Measurements from ENCODE around the gene HIP1. TPM values are rescaled to one million over a fixed set of nuclear protein-coding genes. Genes with fewer than 3 reads are reported as not detected.
"Not testable (repeated sequence)": the region's sequence is repeated elsewhere in the genome, so short reads cannot be mapped to it uniquely, and the experiment has no call there.

HIP1 gene
- polyA plus RNA-seq, 10 donors, result 19.1 to 25.9 (median 23.8) TPM

DNA sequence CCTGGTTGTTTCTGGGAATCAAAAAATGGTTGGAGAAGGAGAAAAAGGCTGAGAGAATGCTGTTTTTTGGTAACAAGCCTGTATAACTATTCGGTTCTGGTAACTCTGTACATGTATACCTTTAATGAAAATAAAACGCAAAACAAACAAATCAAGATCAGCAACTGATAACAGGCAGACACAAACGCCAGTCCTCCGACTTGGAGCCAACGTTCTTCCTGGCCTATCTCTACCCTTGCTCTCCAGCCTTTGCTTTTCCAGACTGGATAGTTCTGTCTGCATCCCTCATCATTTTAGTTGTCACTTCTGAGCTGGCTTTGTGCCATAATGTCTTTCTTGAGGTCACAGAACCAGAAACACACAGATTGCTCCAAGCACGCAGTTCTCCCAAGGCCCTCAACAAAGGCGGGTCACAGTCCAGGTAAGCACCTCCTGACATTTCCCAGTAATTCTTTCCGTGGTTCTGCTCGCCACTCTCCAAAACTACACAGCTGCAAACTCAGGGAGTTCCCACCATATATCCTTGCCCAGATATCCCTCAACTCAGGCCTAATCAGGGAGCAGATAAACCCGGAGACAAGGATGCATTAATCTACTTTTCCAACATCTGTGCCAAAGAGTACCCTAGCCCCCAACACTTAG, 20.2 kb downstream of the HIP1 start:
- no peak for DNase-seq

DNA sequence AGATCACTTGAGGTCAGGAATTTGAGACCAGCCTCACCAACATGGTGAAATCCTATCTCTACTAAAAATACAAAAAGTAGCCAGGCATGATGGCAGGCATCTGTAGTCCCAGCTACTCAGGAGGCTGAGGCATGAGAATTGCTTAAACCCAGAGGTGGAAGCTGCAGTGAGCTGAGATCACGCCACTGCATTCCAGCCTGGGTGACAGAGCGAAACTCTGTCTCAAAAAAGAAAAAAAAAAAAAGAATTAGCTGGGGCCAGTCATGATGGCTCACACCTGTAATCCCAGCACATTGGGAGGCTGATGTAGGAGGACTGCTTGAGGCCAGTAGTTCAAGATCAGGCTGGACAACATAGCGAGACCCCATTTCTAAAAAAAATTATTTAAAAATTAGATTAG, 21.0 kb downstream of the HIP1 start:
- not testable (repeated sequence) for DNase-seq

DNA sequence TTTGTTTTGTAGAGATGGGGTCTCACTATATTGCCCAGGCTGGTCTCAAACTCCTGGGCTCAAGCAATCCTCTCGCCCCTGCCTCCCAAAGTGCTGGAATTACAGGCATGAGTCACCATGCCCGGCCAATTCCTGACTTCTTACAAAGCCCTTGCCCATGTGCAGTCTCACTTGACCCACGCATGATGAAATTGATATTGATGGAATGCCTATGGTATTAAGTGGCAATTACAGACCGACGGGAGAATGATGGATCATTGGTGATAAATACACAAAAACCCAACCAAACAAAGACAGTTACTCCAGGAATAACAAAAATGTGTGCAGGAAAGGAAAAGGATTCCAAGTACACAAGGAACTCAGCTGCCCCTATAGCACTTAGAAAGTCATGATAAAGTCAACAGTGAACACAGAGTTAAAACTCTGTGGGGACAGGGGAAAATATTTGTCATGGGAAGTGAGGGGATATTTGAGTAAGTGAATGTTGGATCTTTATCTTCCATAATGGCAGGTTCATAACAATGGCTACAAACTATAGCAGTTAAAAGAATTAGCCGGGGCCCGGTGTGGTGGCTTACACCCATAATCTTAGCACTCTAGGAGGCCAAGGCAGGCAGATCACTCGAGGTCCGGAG, 21.6 kb downstream of the HIP1 start:
- DNase-seq, result peak in 1 of 3 donors; percentile 62

DNA sequence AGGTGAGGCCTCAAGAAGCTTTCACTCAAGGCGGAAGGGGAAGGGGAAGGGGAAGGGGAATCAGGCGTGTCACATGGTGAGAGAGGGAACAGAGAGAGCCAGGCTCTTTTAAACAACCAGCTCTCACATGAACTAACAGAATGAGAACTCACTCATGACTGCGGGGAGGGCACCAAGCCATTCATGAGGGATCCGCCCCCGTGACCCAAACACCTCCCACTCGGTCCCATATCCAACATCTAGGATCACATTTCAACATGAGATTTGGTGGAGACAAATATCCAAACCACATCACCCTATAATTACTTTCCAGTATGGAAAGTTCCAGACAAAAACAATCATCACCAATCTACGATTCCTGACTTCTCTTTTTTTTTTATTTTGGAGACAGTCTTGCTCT, 22.9 kb downstream of the HIP1 start:
- DNase-seq, result no peak

DNA sequence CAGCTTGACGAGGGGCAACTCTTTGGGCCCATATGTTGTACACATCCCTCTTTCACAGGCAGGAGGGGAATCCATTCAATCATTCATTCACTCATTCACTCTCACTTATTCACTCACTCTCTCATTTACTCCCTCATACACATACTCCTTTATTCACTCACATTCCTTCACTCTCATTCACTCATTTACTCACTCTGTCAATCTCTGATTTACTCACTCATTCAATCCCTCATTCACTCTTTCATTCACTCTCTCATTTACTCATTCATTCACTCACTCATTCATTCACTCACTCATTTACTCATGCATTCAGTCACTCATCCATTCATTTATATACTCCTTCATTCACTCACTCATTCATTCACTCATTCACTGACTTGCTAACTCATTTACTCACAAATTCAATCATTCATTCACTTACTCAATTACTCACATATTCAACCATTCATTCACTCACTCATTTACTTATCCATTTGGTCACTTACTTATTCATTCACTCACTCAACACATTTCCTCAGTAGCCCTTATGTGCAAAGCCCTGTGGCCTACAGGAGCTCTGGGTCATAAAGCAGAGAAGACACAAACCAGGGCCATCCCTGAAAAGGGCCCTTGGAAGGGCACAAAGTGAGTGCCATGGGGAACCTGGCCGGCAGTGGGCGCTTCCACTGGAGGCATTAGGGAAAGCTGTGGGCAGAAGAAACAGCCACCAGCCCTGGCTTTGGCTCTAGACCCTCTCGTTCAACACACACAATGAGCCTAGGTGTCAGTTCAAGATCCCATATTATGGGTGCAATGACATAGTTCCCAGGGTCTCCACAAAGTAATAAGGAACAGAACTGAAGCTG, 26.0 kb downstream of the HIP1 start:
- DNase-seq, result no peak

DNA sequence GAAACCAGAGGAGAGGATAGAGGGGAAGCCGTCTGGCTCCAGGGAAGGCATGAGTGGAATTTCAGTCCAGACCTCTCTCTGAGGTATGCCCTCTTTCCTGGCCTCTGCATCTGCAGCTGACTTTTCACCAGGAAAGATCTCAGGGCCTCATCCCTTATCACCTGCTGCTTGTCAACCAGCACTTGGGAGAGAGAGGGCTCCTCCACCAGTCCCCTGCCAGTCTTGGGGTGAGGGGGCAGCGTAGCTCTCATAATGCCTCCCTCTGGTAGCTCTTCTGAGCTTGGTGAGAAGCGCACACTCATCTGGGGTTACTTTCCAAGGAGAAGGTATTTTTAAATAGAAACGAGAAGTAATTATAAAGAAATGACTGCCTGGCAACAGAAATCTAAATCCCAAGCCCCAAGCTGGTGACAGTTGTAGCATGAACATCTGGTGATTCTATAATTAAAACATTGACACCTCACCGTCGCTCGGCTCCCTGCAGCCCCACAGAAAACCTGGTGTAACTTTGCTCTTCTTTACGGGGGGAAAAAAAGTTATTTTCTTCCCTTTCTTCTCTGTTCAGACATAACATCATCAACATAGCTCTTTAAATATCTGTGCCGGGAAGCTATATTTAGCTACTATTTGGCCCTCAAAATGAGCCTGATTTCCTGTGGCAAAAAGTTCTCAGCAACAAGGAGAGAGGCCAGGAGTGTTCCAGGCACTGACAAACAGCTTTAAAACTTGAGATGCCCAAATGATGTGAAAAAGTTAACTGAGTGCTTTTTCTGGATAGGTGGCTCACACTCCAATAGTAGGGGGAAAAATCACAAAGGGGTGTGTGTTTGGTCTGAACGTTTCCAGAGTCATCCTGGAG, 26.9 kb downstream of the HIP1 start:
- peak in 2 of 3 donors; percentile 42 to 67 for DNase-seq

DNA sequence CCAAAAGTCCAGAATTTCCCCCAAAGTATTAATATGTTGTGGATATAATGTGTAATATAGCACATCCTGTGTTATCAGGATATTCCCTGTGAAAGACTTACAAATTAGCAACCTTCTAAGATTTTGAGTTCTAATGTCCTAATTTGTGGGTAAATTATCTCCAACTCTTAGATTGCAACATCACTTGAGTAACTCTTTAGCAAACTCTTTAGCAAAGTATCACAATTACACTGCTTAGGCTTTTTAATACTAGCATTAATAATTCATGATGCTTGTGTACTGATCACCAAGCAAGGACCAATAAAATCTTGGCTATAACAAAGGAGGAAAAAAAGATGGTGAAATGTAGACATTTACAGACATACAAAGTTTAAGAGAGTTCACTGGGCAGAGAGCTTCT, 27.7 kb downstream of the HIP1 start:
- no peak for DNase-seq

DNA sequence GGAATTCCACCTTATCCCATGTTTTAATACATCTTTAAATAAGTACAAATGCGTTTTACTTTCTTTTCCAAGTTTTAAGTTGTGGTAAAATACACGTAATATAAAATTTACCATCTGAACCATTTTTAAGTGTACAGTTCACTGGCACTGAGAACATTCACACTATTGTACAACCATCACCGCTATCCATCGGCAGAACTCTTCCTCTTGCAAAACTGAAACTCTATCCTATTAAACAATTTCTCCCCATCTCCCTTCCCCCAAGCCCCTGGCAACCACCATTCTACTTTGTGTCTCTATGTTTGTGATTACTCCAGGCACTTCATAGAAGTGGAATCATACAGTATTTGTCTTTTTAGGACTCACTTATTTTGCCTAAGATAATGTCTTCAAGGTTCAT, 33.8 kb downstream of the HIP1 start:
- no peak for DNase-seq

DNA sequence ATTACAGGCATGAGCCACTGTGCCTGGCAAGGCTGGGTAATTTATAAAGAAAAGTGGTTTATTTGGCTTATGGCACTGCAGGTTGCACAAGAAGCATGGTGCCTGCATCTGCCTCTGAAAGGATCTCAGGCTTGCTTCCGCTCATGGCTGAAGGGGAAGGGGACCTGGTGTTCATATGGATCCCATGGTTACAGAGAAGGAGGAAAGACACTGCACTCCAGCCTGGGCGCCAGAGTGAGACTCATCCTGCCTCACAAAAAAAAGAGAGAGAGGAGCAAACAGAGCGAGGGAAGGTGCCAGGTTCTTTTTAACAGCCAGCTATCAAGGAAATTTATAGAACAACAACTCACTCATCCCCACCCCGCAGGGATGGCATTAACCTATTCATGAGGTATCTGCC, 36.2 kb downstream of the HIP1 start:
- no peak for DNase-seq

DNA sequence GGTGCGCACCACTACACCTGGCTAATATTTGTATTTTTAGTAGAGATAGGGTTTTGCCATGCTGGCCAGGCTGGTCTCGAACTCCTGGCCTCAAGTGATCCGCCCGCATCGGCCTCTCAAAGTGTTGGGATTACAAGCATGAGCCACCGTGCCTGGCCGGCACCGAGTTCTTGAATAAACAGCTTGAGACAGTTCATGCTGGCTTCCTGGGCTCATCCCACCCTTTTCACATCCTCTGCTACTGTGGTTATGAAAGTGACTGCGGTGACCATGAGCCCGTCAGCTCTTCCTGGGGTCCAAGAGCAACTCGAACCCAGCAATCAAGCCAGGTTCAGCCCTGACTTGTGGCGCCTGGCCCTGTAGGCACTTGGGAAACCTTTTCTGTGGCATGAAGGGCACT, 38.7 kb downstream of the HIP1 start:
- DNase-seq, result no peak

DNA sequence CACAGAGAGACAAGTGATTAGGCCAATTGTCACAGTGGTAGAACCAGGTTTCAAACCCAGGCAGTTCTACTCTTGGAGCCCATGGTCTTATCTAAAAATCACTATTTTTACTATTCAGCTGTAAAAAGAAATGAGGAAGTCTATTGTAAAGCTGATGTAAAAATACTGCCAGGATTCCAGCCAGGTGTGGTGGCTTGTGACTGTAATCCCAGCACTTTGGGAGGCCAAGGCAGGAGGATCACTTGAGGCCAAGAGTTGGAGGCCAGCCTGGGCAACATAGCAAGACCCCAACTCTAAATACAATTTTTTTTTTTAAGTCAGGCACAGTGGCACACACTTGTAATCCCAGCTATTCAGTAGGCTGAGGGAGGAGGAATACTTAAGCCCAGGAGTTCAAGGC, 40.4 kb downstream of the HIP1 start:
- DNase-seq, result no peak

DNA sequence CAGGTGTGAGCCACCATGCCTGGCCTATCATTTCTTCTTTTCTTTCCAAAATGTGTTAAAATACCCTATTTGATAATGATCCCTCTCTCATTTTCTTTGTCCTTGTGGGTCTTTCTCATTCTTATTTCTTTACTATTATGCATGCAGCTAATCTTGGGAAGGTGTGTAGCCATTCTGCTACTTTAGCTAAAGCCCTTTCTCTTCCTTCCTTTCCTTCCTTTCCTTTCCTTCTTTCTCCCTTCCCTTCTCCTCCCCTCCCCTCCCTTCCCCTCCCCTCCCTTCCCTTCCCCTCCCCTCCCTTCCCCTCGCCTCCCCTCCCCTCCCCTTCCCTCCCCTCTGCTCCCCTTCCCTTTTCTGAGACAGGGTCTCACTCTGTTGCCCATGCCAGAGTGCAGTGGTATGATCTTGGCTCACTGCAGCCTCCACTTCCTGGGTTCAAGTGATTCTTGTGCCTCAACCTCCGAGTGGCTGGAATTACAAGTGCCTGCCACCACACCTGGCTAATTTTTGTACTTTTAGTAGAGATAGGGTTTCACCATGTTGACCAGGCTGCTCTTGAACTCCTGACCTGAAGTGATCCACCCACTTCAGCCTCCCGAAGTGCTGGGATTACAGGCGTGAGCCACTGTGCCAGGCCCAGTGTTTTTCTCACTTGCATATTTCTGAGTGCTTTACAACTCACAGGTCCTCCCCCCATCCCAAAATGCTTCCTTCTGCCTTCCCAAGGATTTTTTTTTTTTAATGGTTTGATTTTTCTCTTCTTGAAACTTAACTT, 42.3 kb downstream of the HIP1 start:
- DNase-seq, result no peak

DNA sequence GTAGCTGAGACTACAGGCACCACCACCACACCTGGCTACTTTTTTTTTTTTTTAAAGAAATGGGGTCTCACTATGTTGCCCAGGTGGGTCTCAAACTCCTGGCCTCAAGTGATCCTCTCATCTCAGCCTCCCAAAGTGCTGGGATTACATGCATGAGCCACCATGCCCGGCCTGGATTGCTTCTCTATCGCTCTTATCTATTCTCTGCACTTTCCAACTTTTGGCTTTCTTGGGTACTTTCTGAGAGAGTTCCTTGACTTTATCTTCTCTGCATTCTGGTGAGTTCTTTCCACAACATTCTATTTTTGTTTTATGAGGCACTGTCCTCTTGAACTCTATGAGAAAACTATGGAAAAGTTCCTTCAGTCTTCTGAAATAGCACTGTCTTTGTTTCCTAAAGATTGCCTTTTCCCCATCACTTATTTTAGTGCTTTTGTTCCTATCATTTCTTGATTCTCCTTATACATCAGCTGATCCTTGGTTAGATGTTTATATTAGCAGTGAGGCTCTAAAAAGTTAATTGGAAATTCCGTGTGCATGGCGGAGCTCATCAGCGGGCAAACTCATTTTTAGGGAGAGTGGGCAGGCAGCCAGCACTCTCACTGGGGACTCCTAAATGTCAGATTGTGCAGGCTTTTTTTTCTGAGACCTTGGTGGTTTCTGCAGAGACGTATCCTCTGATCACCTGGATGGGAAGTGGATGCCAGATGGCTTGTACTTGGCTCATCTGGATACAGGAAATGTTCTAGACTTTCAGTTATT, 43.9 kb downstream of the HIP1 start:
- no peak for DNase-seq

DNA sequence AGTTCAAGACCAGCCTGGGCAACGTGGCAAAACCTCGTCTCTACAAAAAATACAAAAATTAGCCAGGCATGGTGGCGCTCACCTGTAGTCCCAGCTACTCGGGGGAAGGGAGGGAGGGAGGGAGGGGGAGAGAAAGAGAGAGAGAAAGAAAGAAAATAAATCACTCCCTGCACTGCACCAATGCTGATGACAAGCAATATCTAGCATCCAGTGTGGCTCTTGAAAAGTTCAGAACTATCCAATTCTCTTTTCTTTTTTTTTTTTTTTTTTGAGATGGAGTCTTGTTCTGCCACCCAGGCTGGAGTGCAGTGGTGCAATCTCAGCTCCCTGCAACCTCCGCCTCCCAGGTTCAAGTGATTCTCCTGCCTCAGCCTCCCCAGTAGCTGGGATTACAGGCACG, 45.1 kb downstream of the HIP1 start:
- DNase-seq, result not testable (repeated sequence)

DNA sequence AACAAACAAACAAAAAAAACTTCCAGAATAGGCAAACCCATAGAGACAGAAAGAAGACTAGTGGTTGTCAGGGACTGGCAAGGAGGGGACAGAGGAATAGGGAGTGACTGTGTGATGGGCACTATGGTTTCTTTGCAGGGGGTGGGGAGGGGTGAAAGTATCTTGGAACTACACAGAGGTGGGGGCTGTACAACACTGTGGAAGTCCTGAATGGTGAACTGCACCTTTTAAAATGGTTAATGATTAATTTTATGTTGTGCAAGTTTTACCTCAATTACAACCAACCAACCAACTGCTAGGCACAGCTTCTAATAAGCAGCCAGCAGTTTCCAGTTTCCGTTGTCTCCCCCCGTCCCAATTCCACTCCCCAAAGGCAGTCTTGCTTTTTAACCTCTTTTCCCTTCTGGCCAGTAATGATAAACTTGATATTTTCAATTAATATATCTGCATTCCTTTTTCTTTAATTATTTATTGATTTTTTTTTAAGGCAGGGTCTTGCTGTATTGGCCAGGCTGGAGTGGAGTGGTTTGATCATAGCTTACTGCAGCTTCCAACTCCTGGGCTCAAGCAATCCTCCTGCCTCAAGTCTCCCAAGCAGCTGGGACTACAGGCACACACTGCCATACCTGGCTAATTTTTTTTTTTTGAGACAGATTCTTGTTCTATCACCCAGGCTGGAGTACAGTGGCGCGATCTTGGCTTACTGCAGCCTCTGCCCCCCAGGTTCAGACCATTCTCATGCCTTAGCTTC, 46.8 kb downstream of the HIP1 start:
- DNase-seq, result no peak

DNA sequence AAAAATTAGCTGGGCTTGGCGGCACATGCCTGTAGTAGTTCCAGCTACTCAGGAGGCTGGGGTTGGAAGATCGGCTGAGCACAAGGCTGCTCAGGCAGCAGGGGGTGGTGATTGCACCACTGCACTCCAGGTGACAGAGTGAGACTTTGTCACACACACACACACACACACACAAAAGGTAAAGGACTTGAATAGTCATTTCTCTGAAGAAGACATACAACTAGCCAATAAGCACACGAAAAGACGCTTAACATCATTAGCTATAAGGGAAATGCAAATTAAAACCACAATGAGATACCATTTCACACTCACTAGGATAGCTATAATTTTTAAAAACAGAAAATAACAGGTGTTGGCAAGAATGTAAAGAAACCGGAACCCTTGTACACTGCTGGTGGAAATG, 48.6 kb downstream of the HIP1 start:
- no peak for DNase-seq

DNA sequence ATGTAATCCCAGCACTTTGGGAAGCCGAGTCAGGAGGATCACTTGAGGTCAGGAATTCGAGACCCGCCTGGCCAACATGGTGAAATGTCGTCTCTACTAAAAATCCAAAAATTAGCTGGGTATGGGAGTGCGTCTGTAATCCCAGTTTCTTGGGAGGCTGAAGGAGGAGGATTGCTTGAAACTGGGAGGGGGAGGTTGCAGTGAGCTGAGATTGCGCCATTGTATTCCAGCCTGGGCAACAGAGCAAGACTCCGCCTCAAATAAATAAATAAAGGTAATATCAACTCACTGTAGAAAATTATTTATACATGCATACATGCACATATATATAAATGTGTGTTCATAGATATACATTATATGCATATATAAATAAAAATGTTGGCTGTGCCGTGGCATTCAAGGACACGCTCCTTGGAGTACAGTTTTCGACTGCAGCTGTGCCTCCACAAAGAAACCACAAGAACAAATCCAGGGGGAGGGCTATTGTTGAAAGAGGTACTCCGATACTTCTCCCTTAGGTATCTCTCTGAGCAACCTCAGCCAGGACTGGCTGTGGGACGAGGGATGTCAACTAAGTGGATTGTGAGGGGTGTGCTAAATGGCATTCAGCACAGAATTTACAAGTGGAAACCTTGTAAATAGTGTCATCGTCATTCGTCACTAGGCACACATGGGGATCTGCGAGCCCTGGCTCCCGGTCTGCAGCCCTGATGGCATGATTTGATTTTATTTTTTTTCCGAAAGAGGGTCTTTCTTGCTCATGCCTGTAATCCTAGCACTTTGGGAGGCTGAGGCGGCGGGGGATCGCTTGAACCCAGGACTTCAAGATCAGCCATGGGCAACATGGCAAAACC, 49.3 kb downstream of the HIP1 start:
- no peak for DNase-seq

All from muscle of back (tissue), 11 donors.